Liver (tissue), 9 donors: ENCODE measurements around the gene GATA6. TPM values are rescaled to one million over a fixed set of nuclear protein-coding genes. Genes with fewer than 3 reads are reported as not detected.

ENCODE experiments used
- DNase-seq: peaks from one replicate; pipeline ENCODE4 v3.0.0-alpha.2; 2017; ENCODE audit warnings: low spot score
- H3K27ac ChIP-seq, 2 donors: one replicate each; pipeline ENCODE4 v1.7.0; 2013; ENCODE audit warnings: inconsistent platforms in 2 of 2, low read length in 2 of 2, control low read depth in 1 of 2, low read depth in 1 of 2, mild to moderate bottlenecking in 1 of 2
- H3K27me3 ChIP-seq, 4 donors: one replicate each; pipeline versions ENCODE4 v1.6.1 to v1.7.0; 2013; ENCODE audit warnings: low read length in 3 of 4, inconsistent platforms in 1 of 4, mild to moderate bottlenecking in 1 of 4, moderate library complexity in 1 of 4; ENCODE audit not compliant: control insufficient read depth in 4 of 4, insufficient read depth in 4 of 4
- H3K36me3 ChIP-seq, 4 donors: one replicate each; pipeline versions ENCODE4 v1.6.1 to v1.7.0; 2013; ENCODE audit warnings: low read length in 3 of 4, mild to moderate bottlenecking in 3 of 4, low read depth in 1 of 4, moderate library complexity in 1 of 4; ENCODE audit not compliant: control insufficient read depth in 4 of 4, insufficient read depth in 3 of 4
- H3K4me1 ChIP-seq, 4 donors: one replicate each; pipeline versions ENCODE4 v1.6.1 to v1.7.0; 2013; ENCODE audit warnings: low read length in 3 of 4, mild to moderate bottlenecking in 3 of 4, moderate library complexity in 1 of 4; ENCODE audit not compliant: control insufficient read depth in 4 of 4, insufficient read depth in 4 of 4
- H3K4me3 ChIP-seq, 3 donors: one replicate each; pipeline versions ENCODE4 v1.6.1 to v1.7.0; 2013; ENCODE audit warnings: low read length in 3 of 3, control low read depth in 1 of 3, low read depth in 1 of 3, mild to moderate bottlenecking in 1 of 3
- H3K9ac ChIP-seq, 2 donors: one replicate each; pipeline ENCODE4 v1.7.0; 2013; ENCODE audit warnings: low read length in 2 of 2, mild to moderate bottlenecking in 2 of 2, moderate library complexity in 2 of 2, control low read depth in 1 of 2, low read depth in 1 of 2
- H3K9me3 ChIP-seq, 4 donors: one replicate each; pipeline versions ENCODE4 v1.6.1 to v1.7.0; 2013; ENCODE audit warnings: low read length in 3 of 4; ENCODE audit not compliant: control insufficient read depth in 4 of 4
- ATF3 ChIP-seq: IDR thresholded peaks from 2 replicates; pipeline ENCODE4 v1.6.1; 2016; ENCODE audit warnings: antibody characterized with exemption
- CTCF ChIP-seq: fragments of 150-350 bp; IDR thresholded peaks from 2 replicates; pipeline ENCODE4 v1.5.1; 2017; ENCODE audit warnings: improper control_type of control experiment, low read depth, low read length; ENCODE audit not compliant: missing input control
- EGR1 ChIP-seq, 2 donors: IDR thresholded peaks; 2 replicates each; pipeline ENCODE4 v1.6.1; 2016 to 2018; ENCODE audit warnings: antibody characterized with exemption in 2 of 2, low read depth in 2 of 2
- FOXA1 ChIP-seq: IDR thresholded peaks from 2 replicates; pipeline ENCODE4 v1.6.1; 2016; ENCODE audit warnings: antibody characterized with exemption
- FOXA2 ChIP-seq: IDR thresholded peaks from 2 replicates; pipeline ENCODE4 v1.6.1; 2016; ENCODE audit warnings: antibody characterized with exemption
- GABPA ChIP-seq, 2 donors: IDR thresholded peaks in 1 of 2; conservative IDR thresholded peaks in 1 of 2; 2 replicates each; pipeline ENCODE4 v1.6.1; 2016; ENCODE audit warnings: antibody characterized with exemption in 2 of 2, mild to moderate bottlenecking in 1 of 2, moderate library complexity in 1 of 2
- HNF4G ChIP-seq: IDR thresholded peaks from 2 replicates; pipeline ENCODE4 v1.6.1; 2016; ENCODE audit warnings: antibody characterized with exemption
- JUND ChIP-seq, 2 donors: IDR thresholded peaks; 2 replicates each; pipeline ENCODE4 v1.6.1; 2016; ENCODE audit warnings: antibody characterized with exemption in 2 of 2
- MAX ChIP-seq: IDR thresholded peaks from 2 replicates; pipeline ENCODE4 v1.6.1; 2016; ENCODE audit warnings: antibody characterized with exemption
- NR2F2 ChIP-seq: IDR thresholded peaks from 2 replicates; pipeline ENCODE4 v1.6.1; 2016; ENCODE audit warnings: antibody characterized with exemption
- REST ChIP-seq: IDR thresholded peaks from 2 replicates; pipeline ENCODE4 v1.6.1; 2016; ENCODE audit warnings: antibody characterized with exemption, mild to moderate bottlenecking
- RXRA ChIP-seq, 2 donors: IDR thresholded peaks; 2 replicates each; pipeline ENCODE4 v1.6.1; 2017 to 2018; ENCODE audit warnings: antibody characterized with exemption in 2 of 2, mild to moderate bottlenecking in 1 of 2
- SP1 ChIP-seq: IDR thresholded peaks from 2 replicates; pipeline ENCODE4 v1.6.1; 2018; ENCODE audit warnings: antibody characterized with exemption, mild to moderate bottlenecking
- TAF1 ChIP-seq: conservative IDR thresholded peaks from 2 replicates; pipeline ENCODE4 v1.6.1; 2016; ENCODE audit warnings: antibody characterized with exemption, mild to moderate bottlenecking
- YY1 ChIP-seq: IDR thresholded peaks from 2 replicates; pipeline ENCODE4 v1.6.1; 2016; ENCODE audit warnings: antibody characterized with exemption, mild to moderate bottlenecking
- ZBTB33 ChIP-seq: IDR thresholded peaks from 2 replicates; pipeline ENCODE4 v1.6.1; 2016; ENCODE audit warnings: antibody characterized with exemption
- WGBS: extraction: QIAGEN DNeasy Blood & Tissue Kit; methylation state at CpG from one replicate; pipeline ENCODE4 v1.1.7; 2013; 5-methylcytosine and 5-hydroxymethylcytosine counted together
- polyA plus RNA-seq, 2 donors: library from polyadenylated mRNA; stranded (reverse) in 1 of 2; unstranded in 1 of 2; fragments of 200-250 nt in 1 of 2; fragments of >200 nt in 1 of 2; fragmentation: Nextera tagmentation in 1 of 2; extraction: Ambion mirVana in 1 of 2; gene quantifications; one replicate each; pipeline versions ENCODE4 v1.2.1 to v1.2.3, GENCODE V29; 2013 to 2015
- total RNA-seq, 2 donors: library from RNA; depleted of rRNA; stranded (reverse); fragments of >200 nt; gene quantifications; one replicate each; pipeline ENCODE4 v1.2.3, GENCODE V29; 2014
- donor health status: healthy.
- donor health status: healthy.
- donor health status: healthy.
- donor health status: healthy.
- donor health status: healthy.

Gene GATA6
- total and polyA plus RNA-seq, 4 donors: 1.8 to 6.6 (median 4.9) TPM

GRCh38 chr18:22204214-22204536 is 34.8 kb downstream of the GATA6 start:
- H3K4me3 ChIP-seq: no peak overlapping the region
- TF ChIP-seq ATF3: no peak
- H3K9me3 ChIP-seq: no peaks in the 10 kb centered on the region
- H3K27ac ChIP-seq: no peak overlapping the region
- no peaks in the 10 kb centered on the region for H3K27me3 ChIP-seq
- 94% methylated on average over 1 of the region's 1 CpG for WGBS
- DNase-seq: no peak
- no peak overlapping the region for H3K9ac ChIP-seq
- H3K4me1 ChIP-seq: no peaks in the 10 kb centered on the region
- H3K36me3 ChIP-seq: peaks cover 7 to 18% (median 11%) of the 10 kb centered on the region in 4 donors

GRCh38 chr18:22204996-22205395 is 35.6 kb downstream of the GATA6 start:
- Histone ChIP-seq H3K9ac (no peak overlapping the region), H3K36me3 (peaks cover 7 to 18% (median 11%) of the 10 kb centered on the region in 4 donors), H3K4me3 (no peak overlapping the region), H3K4me1 (peaks cover 0 to 2% (median under 1%) of the 10 kb centered on the region in 4 donors), H3K27me3 (no peaks in the 10 kb centered on the region), H3K9me3 (no peaks in the 10 kb centered on the region), H3K27ac (no peak overlapping the region)
- DNase-seq: no peak
- TF ChIP-seq FOXA2: no peak
- TF ChIP-seq YY1: no peak
- TF ChIP-seq RXRA (IDR thresholded peaks at IDR 0.05): no peak
- no peak for TF ChIP-seq TAF1
- no peak for TF ChIP-seq JUND (IDR thresholded peaks at IDR 0.05)
- no peak for TF ChIP-seq ZBTB33
- no peak for TF ChIP-seq HNF4G
- no peak for TF ChIP-seq NR2F2
- no peak for TF ChIP-seq SP1
- TF ChIP-seq REST: no peak
- TF ChIP-seq ATF3: no peak
- no peak for TF ChIP-seq EGR1 (IDR thresholded peaks at IDR 0.05; ENCODE audit: low read depth in 2 of 2)
- no peak for TF ChIP-seq MAX
- TF ChIP-seq CTCF: no peak
- no peak for TF ChIP-seq FOXA1
- TF ChIP-seq GABPA (IDR thresholded peaks at IDR 0.05 in 1 of 2, conservative IDR thresholded peaks at IDR 0.05 in 1 of 2): no peak
- 89% methylated on average over 6 of the region's 6 CpGs for WGBS
